HEK293T (cell line): ENCODE data around the gene SLC18A2.

Source experiments
- CTCF ChIA-PET: fragments of 350-600 bp; formaldehyde crosslinking; extraction: SDS; loops from one replicate; lab custom pipeline; 2021; ENCODE audit warnings: antibody characterized with exemption, inconsistent platforms; lab: Yijun Ruan, JAX
- POLR2A ChIA-PET: fragments of 350-600 bp; formaldehyde crosslinking; extraction: SDS; loops from one replicate; lab custom pipeline; 2020; ENCODE audit warnings: antibody characterized with exemption, inconsistent platforms; lab: Yijun Ruan, JAX
- DNase-seq: peaks from one replicate; pipeline ENCODE4 v3.0.0; 2012; ENCODE audit warnings: mixed read lengths; ENCODE audit errors: extremely low spot score
- ARNT ChIP-seq: fragments of 450-650 bp; IDR thresholded peaks from 2 replicates; pipeline ENCODE4 v1.6.1; 2017; ENCODE audit warnings: mild to moderate bottlenecking
- BHLHE40 ChIP-seq: fragments of 450-650 bp; IDR thresholded peaks from 2 replicates; pipeline ENCODE4 v1.6.1; 2016; ENCODE audit warnings: mild to moderate bottlenecking, moderate library complexity, borderline replicate concordance
- CTBP1 ChIP-seq: fragments of 450-650 bp; IDR thresholded peaks from 2 replicates; pipeline ENCODE4 v1.6.1; 2016; ENCODE audit warnings: borderline replicate concordance
- ELF4 ChIP-seq: fragments of 450-650 bp; IDR thresholded peaks from 2 replicates; pipeline ENCODE4 v1.6.1; 2017; ENCODE audit warnings: antibody characterized with exemption
- FOXA1 ChIP-seq: fragments of 450-650 bp; IDR thresholded peaks from 2 replicates; pipeline ENCODE4 v1.6.1; 2016; ENCODE audit warnings: mild to moderate bottlenecking
- FOXK2 ChIP-seq: fragments of 450-650 bp; IDR thresholded peaks from 2 replicates; pipeline ENCODE4 v1.6.1; 2016; ENCODE audit warnings: mild to moderate bottlenecking
- FOXM1 ChIP-seq: fragments of 450-650 bp; IDR thresholded peaks from 2 replicates; pipeline ENCODE4 v1.6.1; 2017; ENCODE audit warnings: mild to moderate bottlenecking, borderline replicate concordance
- HDGF ChIP-seq: fragments of 450-650 bp; IDR thresholded peaks from 2 replicates; pipeline ENCODE4 v1.6.1; 2017; ENCODE audit warnings: antibody characterized with exemption, borderline replicate concordance
- L3MBTL2 ChIP-seq: fragments of 450-650 bp; conservative IDR thresholded peaks from 2 replicates; pipeline ENCODE4 v1.6.1; 2016; ENCODE audit warnings: mild to moderate bottlenecking
- LEF1 ChIP-seq: fragments of 450-650 bp; IDR thresholded peaks from 2 replicates; pipeline ENCODE4 v1.6.1; 2017; ENCODE audit warnings: mild to moderate bottlenecking, borderline replicate concordance
- NFRKB ChIP-seq: fragments of 450-650 bp; IDR thresholded peaks from 2 replicates; pipeline ENCODE4 v1.6.1; 2016; ENCODE audit warnings: mild to moderate bottlenecking, moderate library complexity
- SP1 ChIP-seq: fragments of 450-650 bp; IDR thresholded peaks from 2 replicates; pipeline ENCODE4 v1.6.1; 2017
- SUZ12 ChIP-seq: fragments of 450-650 bp; IDR thresholded peaks from 2 replicates; pipeline ENCODE4 v1.6.1; 2016; ENCODE audit warnings: mild to moderate bottlenecking
- TARDBP ChIP-seq: fragments of 450-650 bp; IDR thresholded peaks from 2 replicates; pipeline ENCODE4 v1.6.1; 2016
- ZNF384 ChIP-seq: fragments of 450-650 bp; IDR thresholded peaks from 2 replicates; pipeline ENCODE4 v1.6.1; 2016
- TF ChIP-seq, protein P1 (sequence below): fragments of 450-650 bp; IDR thresholded peaks from 2 replicates; pipeline ENCODE4 v1.6.1; 2016

The SLC18A2 gene

DNA sequence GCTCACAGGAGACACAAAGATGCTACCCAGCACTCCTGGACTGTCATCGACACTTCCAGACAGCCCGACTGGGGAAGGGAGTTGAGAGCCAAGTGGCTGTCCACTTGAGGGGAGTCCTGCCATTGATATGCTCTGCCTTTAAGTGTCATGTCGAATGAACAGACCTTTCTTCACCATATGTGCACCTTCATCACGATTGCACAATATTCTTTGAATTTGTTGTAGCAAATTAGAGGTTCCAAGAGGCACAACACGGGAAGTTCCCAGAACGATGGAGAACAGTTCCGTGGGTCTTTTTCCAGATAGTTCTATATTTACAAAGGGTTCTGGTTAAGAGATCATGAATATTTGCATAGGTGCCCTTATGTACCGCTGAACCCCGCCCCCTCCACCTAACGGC is 16.0 kb downstream of the SLC18A2 start:
- ChIA-PET CTCF (no interaction called here), POLR2A (no interaction called here)
- no peak for TF ChIP-seq NFRKB
- no peak for TF ChIP-seq HDGF
- TF ChIP-seq CTBP1: no peak
- no peak for TF ChIP-seq ELF4
- no peak for TF ChIP-seq SP1
- TF ChIP-seq, protein P1, sequence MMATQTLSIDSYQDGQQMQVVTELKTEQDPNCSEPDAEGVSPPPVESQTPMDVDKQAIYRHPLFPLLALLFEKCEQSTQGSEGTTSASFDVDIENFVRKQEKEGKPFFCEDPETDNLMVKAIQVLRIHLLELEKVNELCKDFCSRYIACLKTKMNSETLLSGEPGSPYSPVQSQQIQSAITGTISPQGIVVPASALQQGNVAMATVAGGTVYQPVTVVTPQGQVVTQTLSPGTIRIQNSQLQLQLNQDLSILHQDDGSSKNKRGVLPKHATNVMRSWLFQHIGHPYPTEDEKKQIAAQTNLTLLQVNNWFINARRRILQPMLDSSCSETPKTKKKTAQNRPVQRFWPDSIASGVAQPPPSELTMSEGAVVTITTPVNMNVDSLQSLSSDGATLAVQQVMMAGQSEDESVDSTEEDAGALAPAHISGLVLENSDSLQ: no peak
- no peak for TF ChIP-seq ARNT
- no peak for TF ChIP-seq ZNF384
- DNase-seq: no peak

DNA sequence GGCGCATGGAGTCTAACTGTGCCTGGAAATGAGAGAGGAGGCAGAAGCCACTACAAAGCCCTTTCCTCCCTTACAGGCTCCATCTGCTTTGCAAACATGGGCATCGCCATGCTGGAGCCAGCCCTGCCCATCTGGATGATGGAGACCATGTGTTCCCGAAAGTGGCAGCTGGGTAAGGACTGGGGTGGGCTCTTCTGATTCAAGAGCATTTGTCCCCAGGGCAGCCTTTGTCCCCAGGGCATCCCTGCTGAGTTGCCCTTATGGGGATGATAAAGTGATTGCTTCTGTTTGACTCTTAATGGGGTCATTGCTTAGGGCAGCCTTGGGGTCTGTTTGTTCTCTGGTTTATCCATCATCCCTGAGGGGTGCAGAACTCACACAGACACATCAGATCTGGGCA is 16.8 kb downstream of the SLC18A2 start:
- ChIA-PET POLR2A (no interaction called here), CTCF (no interaction called here)
- no peak for DNase-seq
- TF ChIP-seq TARDBP (no peak), FOXA1 (no peak), ELF4 (no peak), CTBP1 (no peak), ARNT (no peak), BHLHE40 (no peak)

DNA sequence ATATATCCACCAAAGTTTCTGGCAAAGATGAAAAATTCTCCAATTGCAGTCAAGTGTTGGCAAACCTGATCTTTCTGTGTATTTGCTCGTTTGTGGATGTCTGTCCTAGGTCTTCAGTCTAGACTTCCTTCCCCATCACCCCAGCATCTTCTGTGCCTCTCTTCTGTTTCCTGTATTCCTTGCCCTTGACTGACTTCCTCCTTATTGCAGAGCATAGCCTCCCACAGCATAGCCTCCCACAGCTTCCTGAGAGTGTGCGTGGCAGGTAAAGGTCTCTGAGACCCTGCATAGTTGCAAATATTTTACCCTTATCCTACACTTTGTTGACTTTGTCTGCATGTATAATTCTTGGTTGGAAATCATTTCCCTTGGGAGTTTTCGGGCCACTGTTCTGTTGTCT is 18.4 kb downstream of the SLC18A2 start:
- POLR2A ChIA-PET: no interaction called here
- CTCF ChIA-PET: no interaction called here
- DNase-seq: no peak

DNA sequence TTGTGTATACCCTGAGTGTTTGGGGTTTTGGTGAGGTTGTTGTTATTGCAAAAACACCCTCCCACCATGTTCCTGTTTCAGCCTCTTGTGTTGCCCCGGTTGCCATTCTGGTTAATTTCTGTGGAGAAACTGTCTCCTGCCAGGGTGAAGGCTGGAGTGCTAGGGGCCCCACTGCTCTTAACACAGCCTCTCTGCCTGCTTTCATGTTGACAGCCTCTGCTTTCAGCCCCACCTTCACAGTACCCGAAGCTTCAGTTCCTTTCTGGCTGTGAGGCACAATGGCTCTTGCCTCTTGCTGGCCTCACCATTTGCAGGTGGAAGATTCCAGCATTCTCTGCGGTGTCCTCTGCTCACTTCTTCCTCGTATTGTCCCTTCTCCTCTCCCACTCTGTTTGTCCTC is 19.2 kb downstream of the SLC18A2 start:
- no peak for DNase-seq
- TF ChIP-seq FOXM1 (no peak), ARNT (no peak), NFRKB (no peak), SP1 (no peak), BHLHE40 (no peak), CTBP1 (no peak)
- TF ChIP-seq, protein P1: no peak
- CTCF ChIA-PET: no interaction called here
- POLR2A ChIA-PET: no interaction called here

More for the DNA sequence above, 18.4 kb downstream of the SLC18A2 start:
- TF ChIP-seq SUZ12 (no peak), LEF1 (no peak), FOXA1 (no peak), TARDBP (no peak), FOXK2 (no peak)

DNA sequence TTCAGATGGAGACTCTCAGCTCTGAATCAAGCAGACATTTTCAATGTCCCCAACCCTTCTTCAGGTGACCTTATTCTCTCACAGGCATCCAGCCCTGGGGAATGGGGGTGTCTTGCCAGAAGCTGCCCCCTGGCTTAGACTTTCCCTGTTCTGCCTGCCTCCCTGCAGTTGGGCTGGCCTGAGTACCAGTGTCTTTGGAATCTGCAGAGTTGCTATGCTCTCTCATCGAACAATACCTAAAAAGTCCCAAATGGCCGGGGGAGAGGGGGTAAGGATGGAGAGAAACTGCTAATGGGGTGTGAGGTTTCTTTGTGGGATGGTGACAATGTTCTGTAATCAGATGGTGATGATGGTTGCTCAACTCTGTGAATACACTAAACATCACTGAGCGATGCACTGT is 20.6 kb downstream of the SLC18A2 start:
- no peak for TF ChIP-seq BHLHE40
- no peak for TF ChIP-seq FOXK2
- TF ChIP-seq FOXM1: no peak
- TF ChIP-seq CTBP1: no peak
- TF ChIP-seq HDGF: no peak
- no peak for TF ChIP-seq L3MBTL2
- TF ChIP-seq TARDBP: no peak
- no peak for TF ChIP-seq FOXA1
- TF ChIP-seq ARNT: no peak
- TF ChIP-seq, protein P1: no peak
- TF ChIP-seq LEF1: no peak
- no peak for TF ChIP-seq ELF4
- TF ChIP-seq NFRKB: no peak
- TF ChIP-seq SP1: no peak
- TF ChIP-seq SUZ12: no peak
- TF ChIP-seq ZNF384: no peak
- ChIA-PET POLR2A (no interaction called here), CTCF (no interaction called here)
- DNase-seq: no peak

DNA sequence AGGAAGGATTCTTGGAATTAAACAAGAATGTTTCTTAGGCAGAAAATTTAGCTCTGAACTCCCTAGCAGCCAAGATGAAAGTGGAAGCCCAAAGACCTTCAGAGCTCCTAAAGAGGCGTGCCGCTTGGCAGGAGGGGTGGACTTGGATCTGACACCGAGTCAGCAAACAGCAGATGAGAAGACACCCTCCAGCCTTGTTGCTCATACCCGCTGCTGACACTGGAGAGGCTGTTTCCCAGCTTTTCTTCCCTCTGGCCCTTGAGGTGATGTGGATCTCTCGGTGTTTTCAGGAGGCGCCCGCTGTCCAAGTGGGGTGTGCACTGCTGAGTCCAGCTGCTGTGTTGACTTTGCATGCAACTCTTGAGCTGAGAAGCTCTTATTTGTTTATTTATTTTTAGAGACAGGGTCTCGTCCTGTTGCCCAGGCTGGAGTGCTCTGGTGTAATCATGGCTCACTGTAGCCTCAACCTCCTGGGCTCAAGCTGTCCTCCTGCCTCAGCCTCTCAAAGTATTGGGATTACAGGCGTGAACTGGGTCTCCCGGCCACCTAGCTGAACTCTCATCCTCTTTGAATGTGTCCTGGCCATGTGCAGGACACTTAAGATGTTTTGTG is 21.5 kb downstream of the SLC18A2 start:
- no peak for DNase-seq
- ChIA-PET POLR2A (no interaction called here), CTCF (no interaction called here)
- no peak for TF ChIP-seq SUZ12

DNA sequence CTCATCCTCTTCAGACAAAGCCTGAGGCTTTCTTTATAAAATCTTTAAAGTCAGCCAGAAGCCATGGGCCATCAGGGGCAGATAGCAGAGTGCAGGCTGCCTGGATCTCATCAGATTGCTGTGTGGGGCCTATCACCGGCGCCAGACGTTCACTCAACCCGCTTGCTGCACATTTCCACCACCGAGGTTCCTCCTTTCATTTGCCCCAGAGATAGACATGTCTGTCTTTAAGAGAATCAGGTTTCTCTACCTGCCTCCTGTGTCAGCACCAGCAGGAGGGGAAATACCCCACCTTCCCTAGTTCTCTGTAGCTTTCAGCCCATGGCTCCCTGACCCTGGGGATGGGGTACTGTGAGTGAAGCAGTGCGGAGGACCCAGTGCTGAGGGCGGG is 22.0 kb downstream of the SLC18A2 start:
- ChIA-PET POLR2A (no interaction called here), CTCF (no interaction called here)
- TF ChIP-seq FOXK2: no peak
- no peak for TF ChIP-seq BHLHE40
- TF ChIP-seq SUZ12: no peak
- no peak for TF ChIP-seq FOXM1
- no peak for TF ChIP-seq LEF1
- no peak for TF ChIP-seq FOXA1
- DNase-seq: no peak
